ENCODE measurements around the gene ADORA3.

ADORA3 gene

GRCh38 chr1:111474521-111474920 is 28.9 kb downstream of the ADORA3 start:
- H3K27me3 ChIP-seq (ENCODE audit: insufficient read depth, low read depth): peaks cover 24% of the 10 kb centered on the region; the same call in 1 of the 2 replicates
- no peaks in the 10 kb centered on the region for H3K79me2 ChIP-seq (ENCODE audit: insufficient read depth, low read depth)
- no peaks in the 10 kb centered on the region for H4K20me1 ChIP-seq (ENCODE audit: insufficient read depth)
- no peaks in the 10 kb centered on the region for H3K36me3 ChIP-seq (ENCODE audit: insufficient read depth)
- peaks cover 26% of the 10 kb centered on the region for H3K4me1 ChIP-seq (ENCODE audit: low read depth, poor library complexity, severe bottlenecking)
- H3K4me3 ChIP-seq (IDR thresholded peaks at IDR 0.05; ENCODE audit: insufficient read depth, low read depth, low read length): no peak overlapping the region
- H2AFZ ChIP-seq (ENCODE audit: low read depth): no peak overlapping the region
- H3K4me2 ChIP-seq: no peak overlapping the region
- no peak overlapping the region for H3K27ac ChIP-seq
- no peak for TF ChIP-seq CTCF (conservative IDR thresholded peaks at IDR 0.05; ENCODE audit: low read depth, low read length)
- H3K9ac ChIP-seq: no peak overlapping the region

DNA sequence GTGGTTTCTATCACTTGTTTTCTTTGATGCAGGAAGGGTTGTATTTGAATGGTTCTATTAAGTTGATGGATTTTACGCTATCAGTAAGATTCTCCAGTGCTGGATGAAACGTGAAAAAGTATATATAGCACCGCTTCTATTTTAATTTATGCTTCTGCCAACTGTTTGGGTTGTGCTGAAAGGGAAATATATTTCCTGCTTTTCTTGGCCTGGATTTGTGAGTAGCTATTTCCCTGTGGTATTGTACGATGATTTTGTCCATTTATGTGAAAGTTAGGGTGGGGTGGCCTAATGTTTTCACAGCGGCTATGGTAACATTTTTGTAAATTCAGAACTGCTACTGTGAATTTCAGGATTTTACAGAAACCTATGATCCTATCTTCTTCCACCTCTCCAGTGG is 29.3 kb downstream of the ADORA3 start:
- Histone ChIP-seq H3K4me2 (no peak overlapping the region), H4K20me1 (ENCODE audit: insufficient read depth) (no peaks in the 10 kb centered on the region), H2AFZ (ENCODE audit: low read depth) (no peak overlapping the region), H3K79me2 (ENCODE audit: insufficient read depth, low read depth) (no peaks in the 10 kb centered on the region), H3K36me3 (ENCODE audit: insufficient read depth) (no peaks in the 10 kb centered on the region), H3K4me3 (IDR thresholded peaks at IDR 0.05; ENCODE audit: insufficient read depth, low read depth, low read length) (no peak overlapping the region), H3K4me1 (ENCODE audit: low read depth, poor library complexity, severe bottlenecking) (peaks cover 26% of the 10 kb centered on the region), H3K27ac (no peak overlapping the region), H3K9ac (no peak overlapping the region), H3K27me3 (ENCODE audit: insufficient read depth, low read depth) (peaks cover 22% of the 10 kb centered on the region; the same call in 1 of the 2 replicates)
- no peak for TF ChIP-seq CTCF (conservative IDR thresholded peaks at IDR 0.05; ENCODE audit: low read depth, low read length)

- Histone ChIP-seq H4K20me1 (ENCODE audit: insufficient read depth) (no peaks in the 10 kb centered on the region), H3K27ac (no peak overlapping the region), H3K4me1 (ENCODE audit: low read depth, poor library complexity, severe bottlenecking) (peaks cover 12% of the 10 kb centered on the region), H3K27me3 (ENCODE audit: insufficient read depth, low read depth) (peaks cover 9% of the 10 kb centered on the region; the same call in 1 of the 2 replicates), H3K9ac (no peak overlapping the region), H2AFZ (ENCODE audit: low read depth) (no peak overlapping the region), H3K79me2 (ENCODE audit: insufficient read depth, low read depth) (no peaks in the 10 kb centered on the region), H3K4me2 (no peak overlapping the region), H3K36me3 (ENCODE audit: insufficient read depth) (no peaks in the 10 kb centered on the region), H3K4me3 (IDR thresholded peaks at IDR 0.05; ENCODE audit: insufficient read depth, low read depth, low read length) (no peak overlapping the region)
- TF ChIP-seq CTCF (conservative IDR thresholded peaks at IDR 0.05; ENCODE audit: low read depth, low read length): no peak
These were observed 31.9 kb downstream of the ADORA3 start for GRCh38 chr1:111471538-111471937.

- no peak overlapping the region for H2AFZ ChIP-seq (ENCODE audit: low read depth)
- no peaks in the 10 kb centered on the region for H3K79me2 ChIP-seq (ENCODE audit: insufficient read depth, low read depth)
- H3K9ac ChIP-seq: no peak overlapping the region
- no peak overlapping the region for H3K4me2 ChIP-seq
- peaks cover 6% of the 10 kb centered on the region; the same call in 1 of the 2 replicates for H3K27me3 ChIP-seq (ENCODE audit: insufficient read depth, low read depth)
- no peaks in the 10 kb centered on the region for H4K20me1 ChIP-seq (ENCODE audit: insufficient read depth)
- TF ChIP-seq CTCF (conservative IDR thresholded peaks at IDR 0.05; ENCODE audit: low read depth, low read length): no peak
- H3K27ac ChIP-seq: no peak overlapping the region
- H3K4me1 ChIP-seq (ENCODE audit: low read depth, poor library complexity, severe bottlenecking): peaks cover 7% of the 10 kb centered on the region
- H3K4me3 ChIP-seq (IDR thresholded peaks at IDR 0.05; ENCODE audit: insufficient read depth, low read depth, low read length): no peak overlapping the region
- no peaks in the 10 kb centered on the region for H3K36me3 ChIP-seq (ENCODE audit: insufficient read depth)
These were observed 32.4 kb downstream of the ADORA3 start for GRCh38 chr1:111471012-111471411.

All from KMS-11 (cell line).